Aorta (tissue), 5 donors: ENCODE results near the gene SCFD2. TPM values are rescaled to one million over a fixed set of nuclear protein-coding genes. Genes with fewer than 3 reads are reported as not detected.
A peak's percentile ranks its signal among the peaks of the same experiment; 100 is the strongest.

ENCODE experiments used
- ATAC-seq: fragments of 200-7000 bp; cut with Tn5 transposase; one replicate; pipeline ENCODE4 v1.9.1; 2022; ENCODE audit warnings: moderate library complexity; ENCODE audit not compliant: low FRiP score
- DNase-seq, 2 donors: peaks; one replicate each; pipeline ENCODE4 v3.0.0-alpha.2; 2020
- H3K27ac ChIP-seq, 2 donors: one replicate each; pipeline ENCODE4 v1.5.1; 2013; ENCODE audit warnings: low read length in 2 of 2, mild to moderate bottlenecking in 2 of 2, moderate library complexity in 2 of 2, control low read depth in 1 of 2, inconsistent platforms in 1 of 2, low read depth in 1 of 2
- H3K27me3 ChIP-seq, 2 donors: one replicate each; pipeline ENCODE4 v1.6.1; 2013; ENCODE audit warnings: control low read depth in 1 of 2, low read length in 1 of 2, mild to moderate bottlenecking in 1 of 2, moderate library complexity in 1 of 2; ENCODE audit not compliant: insufficient read depth in 2 of 2, control insufficient read depth in 1 of 2
- H3K36me3 ChIP-seq, 2 donors: one replicate each; pipeline ENCODE4 v1.6.1; 2013; ENCODE audit warnings: control low read depth in 1 of 2, low read length in 1 of 2, mild to moderate bottlenecking in 1 of 2; ENCODE audit not compliant: insufficient read depth in 2 of 2, control insufficient read depth in 1 of 2
- H3K4me1 ChIP-seq, 2 donors: one replicate each; pipeline ENCODE4 v1.6.1; 2013; ENCODE audit warnings: low read length in 2 of 2, control low read depth in 1 of 2, mild to moderate bottlenecking in 1 of 2, moderate library complexity in 1 of 2; ENCODE audit not compliant: insufficient read depth in 2 of 2, control insufficient read depth in 1 of 2
- H3K4me3 ChIP-seq, 2 donors: one replicate each; pipeline ENCODE4 v1.5.1; 2013; ENCODE audit warnings: low read length in 2 of 2, control low read depth in 1 of 2, mild to moderate bottlenecking in 1 of 2
- H3K9me3 ChIP-seq: one replicate; pipeline ENCODE4 v1.6.1; 2013; ENCODE audit warnings: mild to moderate bottlenecking, low read length; ENCODE audit not compliant: control insufficient read depth
- WGBS, 2 donors: extraction: QIAGEN DNeasy Blood & Tissue Kit; methylation state at CpG; one replicate each; pipeline ENCODE4 v1.1.7; 2013; 5-methylcytosine and 5-hydroxymethylcytosine counted together
- intact Hi-C, 2 donors: fragments of 100-400 bp; cut with DNase I; formaldehyde crosslinking; loops; one replicate each; pipeline versions ENCODE4 v1.14.2 to v1.15.0; 2022
- polyA plus RNA-seq, 2 donors: library from polyadenylated mRNA; stranded (reverse); fragments of 200-250 nt; gene quantifications; one replicate each; pipeline ENCODE4 v1.2.3, GENCODE V29; 2013
- total RNA-seq, 2 donors: library from RNA; stranded (reverse); fragmentation: NEBNext Ultra II Directional; extraction: Animal tissue kit (Norgen Biotek cat#: 25700); gene quantifications; one replicate each; pipeline ENCODE4 v1.2.1, GENCODE V29; 2021
- donor health status: healthy with polysubstance abuse.
- donor health status: Bipolar disorder and iron deficiency.
- donor health status: DM: no; HTN: no; CAD: no.
- donor health status: DM: no; HTN: no; CAD: no.
- donor health status: DM: yes; HTN: yes; CAD: no.

SCFD2 gene
- total and polyA plus RNA-seq, 4 donors, result 3.5 to 19.2 (median 10.3) TPM

- ATAC-seq, result no peak
- no peaks in the 10 kb centered on the region for H3K27me3 ChIP-seq
- WGBS, 2 donors, result 64 to 71% methylated on average over 2 of the region's 2 CpGs
- H3K4me1 ChIP-seq, result no peaks in the 10 kb centered on the region
- intact Hi-C loops, result no loop called here
- H3K36me3 ChIP-seq, result no peaks in the 10 kb centered on the region
- DNase-seq, result no peak
- H3K9me3 ChIP-seq, result no peaks in the 10 kb centered on the region
- no peak overlapping the region for H3K27ac ChIP-seq
- no peak overlapping the region for H3K4me3 ChIP-seq
These were observed 488.8 kb downstream of the SCFD2 start for GRCh38 chr4:52877036-52877435.

GRCh38 chr4:52876069-52876468, 489.8 kb downstream of the SCFD2 start:
- ATAC-seq (no peak), DNase-seq (no peak)
- H3K27me3 ChIP-seq, result no peaks in the 10 kb centered on the region
- H3K4me1 ChIP-seq, result no peaks in the 10 kb centered on the region
- H3K36me3 ChIP-seq, result no peaks in the 10 kb centered on the region
- H3K4me3 ChIP-seq, result no peak overlapping the region
- intact Hi-C loops, result no loop called here
- H3K27ac ChIP-seq, result no peak overlapping the region
- WGBS, 2 donors, result 93 to 94% methylated on average over 4 of the region's 4 CpGs
- H3K9me3 ChIP-seq, result no peaks in the 10 kb centered on the region

- Histone ChIP-seq H3K27ac (no peak overlapping the region), H3K4me3 (no peak overlapping the region), H3K36me3 (no peaks in the 10 kb centered on the region), H3K27me3 (no peaks in the 10 kb centered on the region), H3K9me3 (no peaks in the 10 kb centered on the region), H3K4me1 (no peaks in the 10 kb centered on the region)
- intact Hi-C loops, result no loop called here
- no peak for DNase-seq
- ATAC-seq, result no peak
- WGBS, 2 donors, result 95 to 98% methylated on average over 5 of the region's 5 CpGs
These were observed 490.9 kb downstream of the SCFD2 start for GRCh38 chr4:52874948-52875347.

DNA sequence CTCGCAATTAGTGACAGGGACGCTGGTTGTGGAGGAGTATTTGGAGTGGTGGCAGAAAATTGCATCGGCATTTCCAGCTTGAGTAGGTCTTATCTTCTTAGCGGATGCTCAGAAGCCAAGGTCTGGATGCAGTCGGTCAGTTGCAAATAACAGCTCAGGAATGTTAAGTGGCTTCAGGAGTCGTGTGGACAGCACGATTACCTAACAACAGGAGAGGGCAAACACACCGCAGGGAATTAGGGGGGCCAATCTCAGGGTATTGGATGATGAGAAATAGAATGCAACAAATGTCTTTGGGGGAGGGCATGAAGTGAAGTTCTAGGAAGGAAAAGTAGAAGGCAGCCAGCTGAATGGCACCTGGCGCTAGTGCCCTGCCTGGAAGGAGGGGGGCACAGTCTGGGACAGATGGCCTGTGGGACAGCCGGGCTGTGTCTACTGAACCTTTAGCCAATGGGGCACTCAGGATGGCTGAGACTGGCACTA, 492.0 kb downstream of the SCFD2 start:
- Histone ChIP-seq H3K4me3 (no peak overlapping the region), H3K4me1 (no peaks in the 10 kb centered on the region), H3K27me3 (no peaks in the 10 kb centered on the region), H3K9me3 (no peaks in the 10 kb centered on the region), H3K27ac (no peak overlapping the region), H3K36me3 (no peaks in the 10 kb centered on the region)
- 93 to 94% methylated on average over 10 of the region's 10 CpGs for WGBS, 2 donors
- no peak for ATAC-seq
- intact Hi-C loops, result no loop called here
- DNase-seq, result no peak

DNA sequence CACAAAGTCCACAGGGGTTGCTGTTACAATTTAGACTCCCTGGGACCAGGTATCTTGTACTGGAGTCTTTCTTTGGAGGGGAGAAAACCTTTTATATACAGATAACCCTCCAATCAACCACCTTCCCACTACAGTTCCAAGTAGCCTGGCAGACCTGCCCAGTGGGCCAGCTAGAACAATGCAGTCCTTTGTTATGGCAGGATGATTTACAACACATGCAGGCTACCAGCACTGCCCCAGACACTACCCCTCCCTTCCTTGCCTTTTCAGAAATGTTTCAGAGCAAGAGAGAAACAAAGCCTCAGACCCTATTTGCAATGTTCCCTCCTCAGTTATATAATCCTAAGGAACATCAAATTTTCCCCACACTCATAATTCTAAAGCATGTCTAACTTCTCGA, 492.7 kb downstream of the SCFD2 start:
- ATAC-seq (no peak), DNase-seq (no peak)
- WGBS, 2 donors, result 90 to 91% methylated on average over 1 of the region's 1 CpG
- Histone ChIP-seq H3K9me3 (no peaks in the 10 kb centered on the region), H3K27ac (no peak overlapping the region), H3K36me3 (no peaks in the 10 kb centered on the region), H3K4me3 (no peak overlapping the region), H3K27me3 (no peaks in the 10 kb centered on the region), H3K4me1 (no peaks in the 10 kb centered on the region)
- intact Hi-C loops, result no loop called here

GRCh38 chr4:52870225-52870624, 495.6 kb downstream of the SCFD2 start:
- intact Hi-C loops, result no loop called here
- peaks cover 0 to 12% of the 10 kb centered on the region in 2 donors for H3K4me1 ChIP-seq
- no peaks in the 10 kb centered on the region for H3K27me3 ChIP-seq
- peaks cover 0 to 5% of the 10 kb centered on the region in 2 donors for H3K36me3 ChIP-seq
- ATAC-seq (no peak), DNase-seq (no peak)
- peak overlapping the region; percentile 32 to 46 for H3K27ac ChIP-seq
- H3K9me3 ChIP-seq, result no peaks in the 10 kb centered on the region
- WGBS, 2 donors, result 26 to 33% methylated on average over 4 of the region's 4 CpGs
- H3K4me3 ChIP-seq, result no peak overlapping the region

DNA sequence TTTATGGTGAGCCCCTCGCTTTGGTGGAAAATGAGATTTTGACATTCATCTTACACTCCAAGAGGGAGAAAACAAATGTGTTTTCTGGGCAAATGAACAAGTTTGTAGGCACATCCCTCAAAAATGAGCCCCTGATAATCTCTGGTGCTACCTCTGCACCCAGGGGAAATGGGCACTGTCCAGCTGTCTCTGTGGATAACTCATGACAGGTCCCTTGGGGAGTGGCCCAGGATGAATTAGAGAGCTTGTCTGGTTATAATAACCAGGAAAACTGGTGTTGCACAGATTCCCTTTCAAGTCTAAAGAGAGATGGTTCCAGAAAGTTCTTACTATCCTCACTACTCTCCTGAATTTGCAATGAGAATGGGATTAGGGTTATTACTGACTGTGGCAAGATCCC, 496.2 kb downstream of the SCFD2 start:
- ATAC-seq (no peak), DNase-seq (no peak)
- H3K27me3 ChIP-seq, result no peaks in the 10 kb centered on the region
- H3K27ac ChIP-seq, result peak overlapping the region; percentile 18 to 46
- intact Hi-C loops, result loop anchor here (5.0 to 10.0 kb wide), 4 partner anchors 43 to 1365 kb away; no protein-coding TSS in a partner anchor
- no peaks in the 10 kb centered on the region for H3K9me3 ChIP-seq
- no peak overlapping the region for H3K4me3 ChIP-seq
- 13 to 20% methylated on average over 1 of the region's 1 CpG for WGBS, 2 donors
- H3K36me3 ChIP-seq, result peaks cover 0 to 5% of the 10 kb centered on the region in 2 donors
- H3K4me1 ChIP-seq, result peaks cover 0 to 12% of the 10 kb centered on the region in 2 donors

DNA sequence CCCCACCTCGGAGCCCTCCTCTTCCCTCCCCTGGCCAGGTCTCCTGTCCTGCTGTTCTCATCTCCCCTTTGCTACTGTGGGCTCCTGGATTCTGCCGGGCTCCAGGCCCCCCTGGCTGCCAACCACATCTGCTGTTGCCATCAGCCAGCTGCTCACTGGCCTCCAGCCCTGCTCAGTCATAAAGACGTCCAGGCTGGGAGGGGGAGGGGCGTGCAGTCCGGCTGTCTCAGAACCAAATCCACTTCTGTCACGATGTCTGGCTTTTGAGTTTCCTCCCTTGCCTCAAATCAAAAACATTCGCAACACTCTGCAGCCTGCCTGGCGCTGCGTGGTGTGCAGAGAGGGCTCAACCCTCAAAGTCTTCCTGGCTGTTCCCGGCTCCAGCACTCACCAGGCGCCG, 496.7 kb downstream of the SCFD2 start:
- 7 to 8% methylated on average over 12 of the region's 12 CpGs for WGBS, 2 donors
- H3K9me3 ChIP-seq, result no peaks in the 10 kb centered on the region
- intact Hi-C loops, result loop anchor here (5.0 to 10.0 kb wide), 4 partner anchors 43 to 1366 kb away; no protein-coding TSS in a partner anchor
- peaks cover 0 to 5% of the 10 kb centered on the region in 2 donors for H3K36me3 ChIP-seq
- peak; percentile 86 to 87 for DNase-seq
- H3K27me3 ChIP-seq, result no peaks in the 10 kb centered on the region
- ATAC-seq, result peak; percentile 72
- no peak overlapping the region for H3K4me3 ChIP-seq
- H3K27ac ChIP-seq, result peak overlapping the region; percentile 18 to 46
- H3K4me1 ChIP-seq, result peaks cover 0 to 12% of the 10 kb centered on the region in 2 donors

DNA sequence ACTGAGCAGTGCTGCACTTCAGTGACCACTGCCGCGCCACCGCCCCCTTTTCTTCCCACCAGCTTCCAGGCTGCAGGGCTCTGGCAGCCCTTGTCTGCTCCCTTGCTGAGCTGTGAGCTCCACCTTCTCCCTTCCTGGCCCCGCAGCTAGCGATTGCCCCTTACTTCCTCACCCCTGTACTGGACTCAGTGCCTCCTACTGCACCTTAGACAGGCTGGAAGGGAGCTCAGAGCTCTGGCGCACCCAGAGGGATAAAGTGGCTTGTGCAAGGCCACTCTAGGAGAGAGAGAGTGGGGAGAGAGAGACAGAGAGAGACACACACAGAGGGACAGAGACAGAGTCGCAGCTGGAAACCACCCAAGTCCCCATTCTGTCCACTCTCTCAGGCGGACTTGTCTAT, 497.7 kb downstream of the SCFD2 start:
- intact Hi-C loops, result loop anchor here (5.0 to 10.0 kb wide), 4 partner anchors 44 to 1367 kb away; no protein-coding TSS in a partner anchor
- Histone ChIP-seq H3K4me1 (peaks cover 0 to 12% of the 10 kb centered on the region in 2 donors), H3K4me3 (no peak overlapping the region), H3K9me3 (no peaks in the 10 kb centered on the region), H3K27ac (peak overlapping the region in 1 of 2 donors; percentile 87), H3K36me3 (peaks cover 0 to 5% of the 10 kb centered on the region in 2 donors), H3K27me3 (no peaks in the 10 kb centered on the region)
- DNase-seq, result no peak
- peak; percentile 61 for ATAC-seq
- WGBS, 2 donors, result 22 to 27% methylated on average over 8 of the region's 8 CpGs
